Stomach smooth muscle (tissue), 2 donors: ENCODE measurements around the gene R3HDM1.
"Not testable (repeated sequence)": the region's sequence is repeated elsewhere in the genome, so short reads cannot be mapped to it uniquely, and the experiment has no call there.

Experiments
- H3K27ac ChIP-seq: one replicate; pipeline ENCODE4 v1.7.0; 2013; ENCODE audit warnings: mild to moderate bottlenecking, low read length, inconsistent platforms
- H3K27me3 ChIP-seq, 2 donors: one replicate each; pipeline ENCODE4 v1.7.0; 2013; ENCODE audit warnings: low read length in 2 of 2; ENCODE audit not compliant: insufficient read depth in 2 of 2, control insufficient read depth in 1 of 2
- H3K36me3 ChIP-seq, 2 donors: one replicate each; pipeline ENCODE4 v1.7.0; 2013; ENCODE audit warnings: low read length in 2 of 2; ENCODE audit not compliant: control insufficient read depth in 2 of 2, insufficient read depth in 2 of 2
- H3K4me1 ChIP-seq: one replicate; pipeline ENCODE4 v1.7.0; 2013; ENCODE audit warnings: low read length; ENCODE audit not compliant: control insufficient read depth, insufficient read depth
- H3K4me3 ChIP-seq, 2 donors: one replicate each; pipeline ENCODE4 v1.7.0; 2013; ENCODE audit warnings: low read length in 2 of 2
- H3K9ac ChIP-seq, 2 donors: one replicate each; pipeline ENCODE4 v1.7.0; 2013; ENCODE audit warnings: low read length in 2 of 2, mild to moderate bottlenecking in 1 of 2
- H3K9me3 ChIP-seq, 2 donors: one replicate each; pipeline ENCODE4 v1.7.0; 2013; ENCODE audit warnings: low read length in 2 of 2; ENCODE audit not compliant: control insufficient read depth in 2 of 2
- donor health status: healthy.
- donor health status: Pancreatic carcinoma.

R3HDM1 gene

DNA sequence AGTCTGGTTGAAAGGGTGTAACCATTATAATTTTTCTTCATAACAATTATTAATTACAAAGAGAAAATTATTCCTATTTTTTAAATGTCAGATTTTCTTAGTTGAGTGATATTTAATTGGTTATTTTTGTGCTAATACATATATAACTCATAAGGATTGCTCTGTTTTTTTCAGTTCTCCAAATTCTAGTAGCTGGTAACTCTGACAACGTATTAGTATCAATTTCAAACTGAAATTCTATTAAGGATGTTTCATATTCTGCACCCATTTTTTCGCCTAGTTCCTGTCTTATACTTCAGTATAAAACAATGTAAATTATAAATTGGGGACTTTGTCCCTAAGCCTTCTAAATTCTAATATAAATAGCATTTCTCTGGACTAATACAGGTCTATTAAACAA lies 81.0 kb downstream of the R3HDM1 start:
- no peak overlapping the region for H3K4me3 ChIP-seq
- H3K27ac ChIP-seq = no peak overlapping the region

DNA sequence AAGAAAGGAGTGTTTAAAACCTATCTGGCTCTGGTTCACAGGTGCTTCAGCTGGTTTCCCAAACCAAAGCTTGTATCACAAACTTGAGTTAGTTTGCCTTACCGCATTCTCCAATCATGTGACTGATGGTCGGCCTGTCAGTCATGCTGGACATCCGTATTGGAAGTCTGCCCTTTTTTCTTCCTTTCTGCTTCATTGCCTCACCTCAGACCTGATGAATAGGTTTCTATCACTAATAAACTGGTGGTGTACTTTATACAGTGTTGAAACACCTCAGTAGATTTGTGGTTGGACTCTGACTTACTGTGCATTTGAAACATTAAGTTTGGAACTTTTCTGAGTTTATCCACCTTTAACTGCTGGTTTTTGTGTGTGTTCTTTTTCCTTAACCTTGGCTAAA lies 84.1 kb downstream of the R3HDM1 start:
- no peak overlapping the region for H3K27ac ChIP-seq
- H3K9ac ChIP-seq = no peak overlapping the region
- no peaks in the 10 kb centered on the region for H3K4me1 ChIP-seq
- H3K4me3 ChIP-seq = no peak overlapping the region
- H3K27me3 ChIP-seq = no peaks in the 10 kb centered on the region
- H3K9me3 ChIP-seq = no peaks in the 10 kb centered on the region
- no peaks in the 10 kb centered on the region for H3K36me3 ChIP-seq

More for the DNA sequence above, 81.0 kb downstream of the R3HDM1 start:
- Histone ChIP-seq H3K4me1 (no peaks in the 10 kb centered on the region), H3K36me3 (no peaks in the 10 kb centered on the region), H3K27me3 (no peaks in the 10 kb centered on the region), H3K9ac (no peak overlapping the region), H3K9me3 (no peaks in the 10 kb centered on the region)

DNA sequence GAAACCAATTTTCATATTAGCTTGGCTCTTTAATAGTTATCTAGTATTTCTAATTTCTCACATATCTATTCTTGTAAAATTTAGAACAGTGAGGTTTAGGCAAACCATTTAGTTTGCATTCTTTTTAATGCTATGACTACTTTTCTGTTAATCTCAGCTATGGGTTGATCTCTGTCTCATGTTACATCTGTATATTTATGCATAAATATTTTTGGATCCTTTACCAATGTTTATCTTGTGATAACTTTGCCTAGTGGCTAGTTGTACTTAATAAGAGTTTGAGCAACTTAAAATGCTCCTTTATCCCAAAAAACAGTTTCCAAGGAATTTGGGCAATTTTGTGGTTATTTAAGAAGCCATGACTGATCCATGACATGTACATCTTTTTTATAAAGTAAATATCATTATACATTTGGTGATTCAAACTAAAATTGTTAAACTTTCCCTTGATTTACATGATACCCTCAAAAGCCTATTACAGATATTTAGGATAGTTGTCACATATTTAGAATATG lies 86.3 kb downstream of the R3HDM1 start:
- H3K4me3 ChIP-seq = no peak overlapping the region
- H3K36me3 ChIP-seq = no peaks in the 10 kb centered on the region
- no peaks in the 10 kb centered on the region for H3K27me3 ChIP-seq
- no peak overlapping the region for H3K27ac ChIP-seq
- H3K9ac ChIP-seq = no peak overlapping the region
- H3K9me3 ChIP-seq = no peaks in the 10 kb centered on the region
- no peaks in the 10 kb centered on the region for H3K4me1 ChIP-seq

DNA sequence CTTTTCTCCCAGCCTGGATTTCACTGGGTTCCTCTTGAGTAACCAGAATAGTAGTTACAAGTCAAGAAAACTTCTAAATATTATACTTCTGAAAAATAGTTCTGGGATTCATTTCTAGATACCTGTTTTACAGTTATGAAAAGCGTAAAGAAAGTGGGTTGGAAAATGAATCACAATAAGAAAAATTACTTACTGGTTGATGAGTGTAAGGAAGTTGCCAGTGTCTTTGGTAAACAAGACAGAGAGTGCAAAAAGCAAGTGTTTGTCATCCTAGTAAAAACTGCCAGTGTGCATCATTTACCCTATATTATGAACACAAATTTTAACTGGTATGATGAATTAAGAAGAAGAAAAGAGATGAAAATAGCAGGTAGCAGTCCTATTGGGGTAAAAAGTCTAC lies 88.9 kb downstream of the R3HDM1 start:
- Histone ChIP-seq H3K27me3 (no peaks in the 10 kb centered on the region), H3K4me3 (no peak overlapping the region), H3K27ac (no peak overlapping the region), H3K9me3 (no peaks in the 10 kb centered on the region), H3K4me1 (no peaks in the 10 kb centered on the region), H3K9ac (no peak overlapping the region), H3K36me3 (no peaks in the 10 kb centered on the region)

DNA sequence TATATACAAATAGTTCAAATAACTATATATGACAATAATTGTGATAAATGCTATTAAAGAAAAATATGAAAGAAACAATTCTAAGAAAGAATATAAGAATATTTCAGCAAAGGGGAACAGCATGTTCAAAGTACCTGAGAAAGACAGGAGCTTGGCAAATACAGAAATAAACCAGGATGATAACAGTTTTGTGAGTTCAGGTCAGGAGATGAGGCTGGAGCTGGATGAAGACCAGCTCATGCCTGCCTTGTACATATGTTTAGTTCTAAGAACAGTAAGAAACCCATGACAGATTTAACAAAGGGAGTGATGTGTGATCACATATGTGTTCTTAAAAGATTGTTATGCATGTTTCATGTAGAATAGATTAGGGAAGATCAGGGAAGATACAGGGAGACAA lies 98.2 kb downstream of the R3HDM1 start:
- H3K27ac ChIP-seq = no peak overlapping the region
- peaks cover 0 to 3% of the 10 kb centered on the region in 2 donors for H3K36me3 ChIP-seq

DNA sequence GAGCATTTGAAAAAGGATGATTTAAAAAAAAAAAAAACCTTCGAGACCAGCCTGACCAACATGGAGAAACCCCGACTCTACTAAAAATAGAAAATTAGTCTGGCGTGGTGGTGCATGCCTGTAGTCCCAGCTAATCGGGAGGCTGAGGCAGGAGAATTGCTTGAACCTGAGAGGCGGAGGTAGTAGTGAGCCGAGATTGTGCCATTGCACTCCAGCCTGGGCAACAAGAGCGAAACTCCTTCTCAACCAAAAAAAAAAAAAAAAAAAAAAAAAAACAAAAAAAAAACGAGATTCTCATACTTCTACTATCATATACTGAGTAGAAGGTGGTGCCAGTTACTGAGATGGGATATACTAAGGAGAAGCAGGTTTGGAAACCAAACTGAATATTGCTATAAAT lies 98.8 kb downstream of the R3HDM1 start:
- not testable (repeated sequence) for H3K9me3 ChIP-seq, H3K27me3 ChIP-seq, H3K4me3 ChIP-seq, H3K4me1 ChIP-seq, H3K27ac ChIP-seq, H3K36me3 ChIP-seq, H3K9ac ChIP-seq

More for the DNA sequence above, 98.2 kb downstream of the R3HDM1 start:
- Histone ChIP-seq H3K4me1 (no peaks in the 10 kb centered on the region), H3K4me3 (no peak overlapping the region), H3K9me3 (no peaks in the 10 kb centered on the region), H3K27me3 (no peaks in the 10 kb centered on the region), H3K9ac (no peak overlapping the region)

DNA sequence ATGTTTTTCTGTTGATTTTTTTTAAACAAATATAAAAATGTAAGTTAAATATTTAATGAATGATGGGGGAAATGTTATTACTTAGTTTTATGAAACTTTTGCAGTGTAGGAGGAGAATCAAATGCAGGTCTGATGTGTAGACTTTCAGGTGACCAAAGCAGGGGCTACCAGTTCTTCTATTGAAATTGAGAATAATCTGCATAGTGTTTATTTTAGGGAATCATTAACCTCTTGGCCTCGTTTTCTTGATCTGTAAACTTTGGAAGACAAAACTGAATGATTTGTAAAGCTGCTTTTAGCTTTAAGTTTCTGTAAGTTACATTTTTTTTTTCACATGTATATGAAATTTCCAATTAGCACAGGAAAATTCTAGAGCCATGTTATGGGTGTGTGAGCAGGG lies 99.2 kb downstream of the R3HDM1 start:
- no peaks in the 10 kb centered on the region for H3K4me1 ChIP-seq
- no peak overlapping the region for H3K4me3 ChIP-seq
- H3K36me3 ChIP-seq = peaks cover 0 to 3% of the 10 kb centered on the region in 2 donors
- no peaks in the 10 kb centered on the region for H3K9me3 ChIP-seq
- no peak overlapping the region for H3K9ac ChIP-seq
- H3K27me3 ChIP-seq = no peaks in the 10 kb centered on the region
- no peak overlapping the region for H3K27ac ChIP-seq

DNA sequence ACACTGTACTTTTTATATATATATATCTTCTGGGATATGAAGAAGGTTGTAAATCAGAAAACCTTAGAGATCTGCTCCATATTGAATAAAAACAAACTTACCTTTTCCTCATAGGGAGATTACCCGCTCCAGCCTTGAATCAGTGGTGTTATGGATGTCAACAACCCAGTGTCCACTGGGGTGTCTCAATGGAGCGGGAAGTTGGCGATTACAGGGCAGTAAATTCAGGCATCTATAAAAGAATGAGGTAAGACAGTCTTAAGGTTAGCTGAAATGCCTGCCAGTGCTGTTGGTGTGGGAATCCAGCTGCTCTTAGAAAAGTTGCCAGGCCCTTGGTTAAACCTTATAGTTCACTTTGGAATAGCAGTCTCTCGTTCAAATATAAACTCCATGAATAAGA lies 102.3 kb downstream of the R3HDM1 start:
- H3K27me3 ChIP-seq = no peaks in the 10 kb centered on the region
- no peaks in the 10 kb centered on the region for H3K4me1 ChIP-seq
- no peak overlapping the region for H3K9ac ChIP-seq
- no peak overlapping the region for H3K27ac ChIP-seq
- H3K4me3 ChIP-seq = no peak overlapping the region
- no peaks in the 10 kb centered on the region for H3K9me3 ChIP-seq
- peaks cover 3 to 5% of the 10 kb centered on the region in 2 donors for H3K36me3 ChIP-seq

DNA sequence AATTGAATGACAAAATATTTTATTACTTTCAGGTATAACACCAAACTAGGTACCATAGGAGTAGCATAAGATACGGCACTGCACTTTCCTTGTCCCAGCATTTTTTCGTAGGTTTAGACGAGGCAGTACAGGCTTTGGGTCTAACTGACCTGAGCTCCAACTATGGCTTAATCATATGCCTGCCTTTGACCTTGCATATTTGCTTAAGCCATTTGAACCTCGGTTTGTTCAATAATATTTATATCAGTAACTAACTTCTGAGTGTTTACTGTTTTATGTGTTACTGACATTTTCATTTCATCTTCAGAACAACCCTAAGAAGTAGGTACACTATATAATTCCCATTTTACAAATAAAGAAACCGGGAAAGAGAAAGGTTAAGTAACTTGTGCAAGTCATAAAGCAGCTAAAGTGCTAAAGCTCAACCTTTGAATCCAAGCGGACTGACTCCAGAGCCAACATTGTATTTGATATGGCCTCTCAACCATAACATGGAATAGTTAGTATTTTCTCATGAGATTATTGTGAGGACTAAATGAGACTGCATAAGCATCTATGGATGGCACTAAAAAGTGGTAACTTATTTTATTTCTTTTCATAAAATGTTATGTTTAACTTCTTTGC lies 104.0 kb downstream of the R3HDM1 start:
- Histone ChIP-seq H3K4me1 (no peaks in the 10 kb centered on the region), H3K27ac (no peak overlapping the region), H3K4me3 (no peak overlapping the region), H3K36me3 (peaks cover 3 to 5% of the 10 kb centered on the region in 2 donors), H3K9me3 (no peaks in the 10 kb centered on the region), H3K9ac (no peak overlapping the region), H3K27me3 (no peaks in the 10 kb centered on the region)

DNA sequence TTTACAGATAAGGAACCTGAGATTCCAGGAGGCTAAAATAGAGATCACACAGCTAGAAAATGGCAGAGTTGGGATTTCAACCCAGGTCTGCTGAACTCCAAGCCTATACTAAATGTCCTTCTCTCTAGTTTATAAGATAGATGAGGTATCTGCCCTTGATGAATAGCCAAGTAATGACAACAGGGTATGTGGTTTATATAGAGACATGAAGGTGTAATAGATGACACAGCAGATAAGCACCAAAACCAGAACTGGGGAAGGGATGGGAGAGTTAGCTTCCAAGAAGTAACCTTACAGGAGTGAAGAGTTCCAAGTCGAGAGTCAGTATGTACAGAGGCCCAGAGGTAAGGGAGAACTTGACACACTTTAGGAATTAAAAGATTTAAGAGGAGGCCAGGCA lies 105.7 kb downstream of the R3HDM1 start:
- Histone ChIP-seq H3K9ac (no peak overlapping the region), H3K27me3 (no peaks in the 10 kb centered on the region), H3K4me3 (no peak overlapping the region), H3K9me3 (no peaks in the 10 kb centered on the region), H3K36me3 (peaks cover 3 to 5% of the 10 kb centered on the region in 2 donors), H3K27ac (no peak overlapping the region), H3K4me1 (no peaks in the 10 kb centered on the region)

DNA sequence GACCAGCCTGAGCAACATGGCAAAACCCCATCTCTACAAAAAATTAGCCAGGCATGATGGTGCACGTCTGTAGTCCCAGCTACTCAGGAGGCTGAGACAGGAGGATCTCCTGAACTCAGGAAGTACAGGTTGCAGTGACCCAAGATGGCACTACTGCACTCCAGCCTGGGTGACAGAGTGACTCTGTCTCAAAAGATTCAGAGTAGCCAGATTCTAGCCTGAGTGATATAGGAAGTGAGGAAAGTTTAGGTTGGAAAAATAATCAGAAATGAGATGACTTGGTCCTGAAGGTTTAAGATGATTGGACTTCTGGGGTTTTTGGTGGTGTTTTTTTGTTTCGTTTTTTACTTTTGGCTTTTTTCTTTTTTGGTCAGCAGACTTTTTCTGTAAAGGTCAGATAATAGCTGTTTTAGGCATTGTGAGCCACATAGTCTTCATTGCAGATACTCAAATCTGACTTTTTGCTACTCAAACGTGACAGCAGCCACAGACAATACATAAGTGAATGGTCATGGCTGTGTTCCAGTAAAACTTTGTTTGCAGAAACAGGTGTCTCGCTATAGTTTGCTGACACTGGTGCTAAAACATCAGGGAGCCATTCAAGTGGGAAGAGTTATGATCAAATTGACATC lies 106.3 kb downstream of the R3HDM1 start:
- H3K9ac ChIP-seq = no peak overlapping the region
- no peaks in the 10 kb centered on the region for H3K4me1 ChIP-seq
- no peaks in the 10 kb centered on the region for H3K9me3 ChIP-seq
- H3K27me3 ChIP-seq = no peaks in the 10 kb centered on the region
- no peak overlapping the region for H3K27ac ChIP-seq
- peaks cover 3 to 5% of the 10 kb centered on the region in 2 donors for H3K36me3 ChIP-seq
- no peak overlapping the region for H3K4me3 ChIP-seq
